Sigmoid colon (tissue), 7 donors: Measurements from ENCODE around the gene CFAP45. TPM values are rescaled to one million over a fixed set of nuclear protein-coding genes. Genes with fewer than 3 reads are reported as not detected.

Experiments used
- DNase-seq: peaks from one replicate; pipeline ENCODE4 v3.0.0-alpha.2; 2019
- H3K27ac ChIP-seq, 4 donors: fragments of 200-600 bp; sonication (generic); one replicate each; pipeline ENCODE4 v1.5.1; 2016 to 2019; ENCODE audit warnings: mild to moderate bottlenecking in 1 of 4
- H3K27me3 ChIP-seq, 3 donors: fragments of 200-600 bp; sonication (generic); one replicate each; pipeline ENCODE4 v1.5.1; 2019; ENCODE audit warnings: mild to moderate bottlenecking in 1 of 3
- H3K36me3 ChIP-seq, 4 donors: fragments of 200-600 bp; sonication (generic); one replicate each; pipeline ENCODE4 v1.5.1; 2016 to 2019
- H3K4me1 ChIP-seq, 4 donors: fragments of 200-600 bp; sonication (generic); one replicate each; pipeline ENCODE4 v1.5.1; 2017 to 2019
- H3K4me3 ChIP-seq, 4 donors: fragments of 200-600 bp; sonication (generic); one replicate each; pipeline ENCODE4 v1.5.1; 2017 to 2019; ENCODE audit warnings: mild to moderate bottlenecking in 2 of 4, moderate library complexity in 1 of 4
- H3K9me3 ChIP-seq, 4 donors: fragments of 200-600 bp in 3 of 4; sonication (generic) in 3 of 4; one replicate each; pipeline versions ENCODE4 v1.5.1 to v1.6.1; 2013 to 2019
- CTCF ChIP-seq, 4 experiments: fragments of 450-650 bp in 3 of 4; fragments of 200-600 bp in 1 of 4; IDR thresholded peaks; one replicate each; pipeline ENCODE4 v1.5.1; 2016 to 2019; ENCODE audit warnings: antibody characterized with exemption in 4 of 4, mild to moderate bottlenecking in 3 of 4, moderate library complexity in 2 of 4
- EP300 ChIP-seq, 4 donors: sonication (generic); formaldehyde crosslinking; IDR thresholded peaks; one replicate each; pipeline ENCODE4 v1.6.1; 2017; ENCODE audit warnings: antibody characterized with exemption in 4 of 4
- POLR2A ChIP-seq, 2 donors: fragments of 450-650 bp; IDR thresholded peaks; one replicate each; pipeline ENCODE4 v1.6.1; 2016; ENCODE audit warnings: antibody characterized with exemption in 2 of 2, mild to moderate bottlenecking in 2 of 2, moderate library complexity in 2 of 2
- POLR2AphosphoS5 ChIP-seq, 4 donors: sonication (generic); formaldehyde crosslinking; IDR thresholded peaks; one replicate each; pipeline ENCODE4 v1.6.1; 2017; ENCODE audit warnings: antibody characterized with exemption in 4 of 4
- WGBS, 2 donors: extraction: QIAGEN DNeasy Blood & Tissue Kit; methylation state at CpG; one replicate each; pipeline ENCODE4 v1.1.7; 2013; 5-methylcytosine and 5-hydroxymethylcytosine counted together
- intact Hi-C: fragments of 100-400 bp; cut with DNase I; formaldehyde crosslinking; loops from one replicate; pipeline ENCODE4 v1.15.1; 2023
- polyA plus RNA-seq, 3 donors: library from polyadenylated mRNA; stranded (reverse); fragments of 200-250 nt; gene quantifications; one replicate each; pipeline ENCODE4 v1.2.3, GENCODE V29; 2013
- total RNA-seq, 4 donors: library from RNA; depleted of rRNA; stranded (reverse); fragments of >200 nt; gene quantifications; one replicate each; pipeline ENCODE4 v1.1.0, GENCODE V29; 2016
- donor health status: healthy with polysubstance abuse.
- donor health status: Bipolar disorder and iron deficiency.
- donor health status: healthy.

The CFAP45 gene
- total and polyA plus RNA-seq, 7 donors: 0.29 to 1.8 (median 1.0) TPM; not detected in 3

GRCh38 chr1:159845751-159846629 is 54.0 kb downstream of the CFAP45 start:
- intact Hi-C loops: loop anchor here (5.0 kb wide), 1 partner anchor 36 kb away; no protein-coding TSS in a partner anchor
- WGBS, 2 donors: 46 to 78% methylated on average over 13 of the region's 13 CpGs
- no peak overlapping the region for H3K4me3 ChIP-seq
- no peak for DNase-seq
- H3K4me1 ChIP-seq: no peaks in the 10 kb centered on the region
- H3K27me3 ChIP-seq: no peaks in the 10 kb centered on the region
- no peak overlapping the region for H3K27ac ChIP-seq
- H3K36me3 ChIP-seq: no peaks in the 10 kb centered on the region
- TF ChIP-seq EP300 (IDR thresholded peaks at IDR 0.05) (no peak), POLR2AphosphoS5 (IDR thresholded peaks at IDR 0.05) (no peak), CTCF (IDR thresholded peaks at IDR 0.05) (no peak), POLR2A (IDR thresholded peaks at IDR 0.05) (no peak)
- H3K9me3 ChIP-seq: no peaks in the 10 kb centered on the region

GRCh38 chr1:159843459-159843858 is 56.5 kb downstream of the CFAP45 start:
- Histone ChIP-seq H3K9me3 (no peaks in the 10 kb centered on the region), H3K27me3 (no peaks in the 10 kb centered on the region), H3K4me3 (no peak overlapping the region), H3K27ac (no peak overlapping the region), H3K36me3 (no peaks in the 10 kb centered on the region), H3K4me1 (no peaks in the 10 kb centered on the region)
- DNase-seq: no peak
- TF ChIP-seq EP300 (IDR thresholded peaks at IDR 0.05) (no peak), POLR2AphosphoS5 (IDR thresholded peaks at IDR 0.05) (no peak), POLR2A (IDR thresholded peaks at IDR 0.05) (no peak), CTCF (IDR thresholded peaks at IDR 0.05) (no peak)
- intact Hi-C loops: loop anchor here (5.0 kb wide), 1 partner anchor 36 kb away; no protein-coding TSS in a partner anchor
- WGBS, 2 donors: 86 to 91% methylated on average over 4 of the region's 4 CpGs

- no peak for DNase-seq
- H3K27me3 ChIP-seq: no peaks in the 10 kb centered on the region
- no peaks in the 10 kb centered on the region for H3K4me1 ChIP-seq
- H3K36me3 ChIP-seq: peaks cover 0 to 14% (median 0%) of the 10 kb centered on the region in 4 donors
- intact Hi-C loops: loop anchor here (5.0 kb wide), 1 partner anchor 34 kb away; no protein-coding TSS in a partner anchor
- WGBS, 2 donors: 86 to 94% methylated on average over 2 of the region's 2 CpGs
- H3K9me3 ChIP-seq: no peaks in the 10 kb centered on the region
- H3K4me3 ChIP-seq: no peak overlapping the region
- TF ChIP-seq POLR2A (IDR thresholded peaks at IDR 0.05) (no peak), POLR2AphosphoS5 (IDR thresholded peaks at IDR 0.05) (no peak), EP300 (IDR thresholded peaks at IDR 0.05) (no peak), CTCF (IDR thresholded peaks at IDR 0.05) (no peak)
- H3K27ac ChIP-seq: no peak overlapping the region
Observed at GRCh38 chr1:159841749-159842148, 58.2 kb downstream of the CFAP45 start.

- WGBS, 2 donors: 89 to 94% methylated on average over 5 of the region's 5 CpGs
- DNase-seq: no peak
- no peak overlapping the region for H3K27ac ChIP-seq
- H3K4me3 ChIP-seq: no peak overlapping the region
- no peaks in the 10 kb centered on the region for H3K9me3 ChIP-seq
- peaks cover 0 to 5% (median 0%) of the 10 kb centered on the region in 4 donors for H3K4me1 ChIP-seq
- TF ChIP-seq POLR2AphosphoS5 (IDR thresholded peaks at IDR 0.05): no peak
- no peak for TF ChIP-seq EP300 (IDR thresholded peaks at IDR 0.05)
- no peak for TF ChIP-seq POLR2A (IDR thresholded peaks at IDR 0.05)
- no peaks in the 10 kb centered on the region for H3K27me3 ChIP-seq
- intact Hi-C loops: no loop called here
- peaks cover 0 to 22% (median 0%) of the 10 kb centered on the region in 4 donors for H3K36me3 ChIP-seq
Observed at GRCh38 chr1:159839116-159839849, 60.7 kb downstream of the CFAP45 start.

- Histone ChIP-seq H3K27ac (no peak overlapping the region), H3K9me3 (no peaks in the 10 kb centered on the region), H3K27me3 (no peaks in the 10 kb centered on the region), H3K4me1 (peaks cover 0 to 5% (median 0%) of the 10 kb centered on the region in 4 donors), H3K36me3 (peaks cover 0 to 22% (median 0%) of the 10 kb centered on the region in 4 donors), H3K4me3 (no peak overlapping the region)
- TF ChIP-seq EP300 (IDR thresholded peaks at IDR 0.05): no peak
- TF ChIP-seq CTCF (IDR thresholded peaks at IDR 0.05): no peak
- TF ChIP-seq POLR2A (IDR thresholded peaks at IDR 0.05): no peak
- TF ChIP-seq POLR2AphosphoS5 (IDR thresholded peaks at IDR 0.05): no peak
- WGBS, 2 donors: 86 to 88% methylated on average over 1 of the region's 1 CpG
- intact Hi-C loops: no loop called here
- no peak for DNase-seq
Observed at GRCh38 chr1:159838715-159839114, 61.2 kb downstream of the CFAP45 start.
